Central memory CD8-positive, alpha-beta T cell (primary cell): ENCODE measurements around the gene PHF13.
"Not testable (repeated sequence)": the region's sequence is repeated elsewhere in the genome, so short reads cannot be mapped to it uniquely, and the experiment has no call there.

ENCODE experiments used
- ATAC-seq: fragments of 150-1000 bp; cut with Tn5 transposase; replicated peaks from 2 replicates; pipeline ENCODE4 v1.10.0; 2022; ENCODE audit warnings: mild to moderate bottlenecking, moderate FRiP score, moderate number of reproducible peaks; ENCODE audit not compliant: poor library complexity, severe bottlenecking; ENCODE audit errors: extremely low read depth
- DNase-seq, 2 donors: peaks; one replicate each; pipeline ENCODE4 v3.0.0; 2021; ENCODE audit warnings: low spot score in 2 of 2
- H3K27ac Mint-ChIP-seq: one replicate; pipeline ENCODE4 v1.8.0; 2022; ENCODE audit warnings: low read depth, mild to moderate bottlenecking, moderate library complexity, mixed read lengths
- H3K27me3 Mint-ChIP-seq: one replicate; pipeline ENCODE4 v1.8.0; 2022; ENCODE audit warnings: mixed read lengths
- H3K36me3 Mint-ChIP-seq: one replicate; pipeline ENCODE4 v1.8.0; 2022; ENCODE audit warnings: mild to moderate bottlenecking, moderate library complexity, mixed read lengths; ENCODE audit not compliant: insufficient read depth
- H3K4me1 Mint-ChIP-seq: one replicate; pipeline ENCODE4 v1.8.0; 2022; ENCODE audit warnings: mixed read lengths
- H3K4me3 Mint-ChIP-seq: one replicate; pipeline ENCODE4 v1.8.0; 2022; ENCODE audit warnings: mild to moderate bottlenecking, moderate library complexity, mixed read lengths
- H3K9me3 Mint-ChIP-seq: one replicate; pipeline ENCODE4 v1.8.0; 2022; ENCODE audit warnings: mixed read lengths

PHF13 gene

GRCh38 chr1:6591222-6591621, 22.3 kb upstream of the PHF13 start:
- Mint-ChIP-seq H3K27ac (peak overlapping the region; percentile 25), H3K4me3 (no peak overlapping the region), H3K4me1 (peaks cover 13% of the 10 kb centered on the region), H3K36me3 (peaks cover 30% of the 10 kb centered on the region), H3K27me3 (no peaks in the 10 kb centered on the region), H3K9me3 (no peaks in the 10 kb centered on the region)
- DNase-seq (no peak), ATAC-seq (no peak)

GRCh38 chr1:6591644-6592043, 21.9 kb upstream of the PHF13 start:
- Mint-ChIP-seq H3K27ac (peak overlapping the region; percentile 25), H3K9me3 (no peaks in the 10 kb centered on the region), H3K36me3 (peaks cover 34% of the 10 kb centered on the region), H3K4me3 (no peak overlapping the region), H3K4me1 (peaks cover 13% of the 10 kb centered on the region), H3K27me3 (no peaks in the 10 kb centered on the region)
- DNase-seq = no peak
- no peak for ATAC-seq

GRCh38 chr1:6592441-6592840, 21.1 kb upstream of the PHF13 start:
- no peak for ATAC-seq
- Mint-ChIP-seq H3K36me3 (peaks cover 38% of the 10 kb centered on the region), H3K4me1 (peaks cover 13% of the 10 kb centered on the region)

GRCh38 chr1:6592865-6593593, 20.5 kb upstream of the PHF13 start:
- DNase-seq (no peak), ATAC-seq (no peak)
- peaks cover 38% of the 10 kb centered on the region for H3K36me3 Mint-ChIP-seq
- no peaks in the 10 kb centered on the region for H3K27me3 Mint-ChIP-seq
- no peaks in the 10 kb centered on the region for H3K9me3 Mint-ChIP-seq
- H3K4me1 Mint-ChIP-seq = peaks cover 13% of the 10 kb centered on the region
- H3K27ac Mint-ChIP-seq = no peak overlapping the region
- H3K4me3 Mint-ChIP-seq = no peak overlapping the region

More at GRCh38 chr1:6592441-6592840, 21.1 kb upstream of the PHF13 start:
- Mint-ChIP-seq H3K27me3 (no peaks in the 10 kb centered on the region), H3K9me3 (no peaks in the 10 kb centered on the region), H3K27ac (no peak overlapping the region), H3K4me3 (no peak overlapping the region)
- no peak for DNase-seq

GRCh38 chr1:6593810-6594209, 19.7 kb upstream of the PHF13 start:
- DNase-seq (no peak), ATAC-seq (no peak)
- Mint-ChIP-seq H3K36me3 (peaks cover 40% of the 10 kb centered on the region), H3K4me3 (no peak overlapping the region), H3K4me1 (peaks cover 13% of the 10 kb centered on the region), H3K9me3 (no peaks in the 10 kb centered on the region), H3K27ac (no peak overlapping the region), H3K27me3 (no peaks in the 10 kb centered on the region)

GRCh38 chr1:6594977-6595740, 18.4 kb upstream of the PHF13 start:
- no peak overlapping the region for H3K4me3 Mint-ChIP-seq
- DNase-seq (no peak), ATAC-seq (no peak)
- peaks cover 25% of the 10 kb centered on the region for H3K4me1 Mint-ChIP-seq
- H3K27me3 Mint-ChIP-seq = no peaks in the 10 kb centered on the region
- H3K36me3 Mint-ChIP-seq = peaks cover 43% of the 10 kb centered on the region
- no peak overlapping the region for H3K27ac Mint-ChIP-seq
- H3K9me3 Mint-ChIP-seq = no peaks in the 10 kb centered on the region

GRCh38 chr1:6596351-6596750, 17.2 kb upstream of the PHF13 start:
- Mint-ChIP-seq H3K9me3 (no peaks in the 10 kb centered on the region), H3K27me3 (no peaks in the 10 kb centered on the region), H3K27ac (no peak overlapping the region), H3K4me1 (peaks cover 37% of the 10 kb centered on the region), H3K36me3 (peaks cover 51% of the 10 kb centered on the region), H3K4me3 (no peak overlapping the region)
- no peak for DNase-seq
- ATAC-seq = no peak

- Mint-ChIP-seq H3K9me3 (no peaks in the 10 kb centered on the region), H3K4me3 (no peak overlapping the region), H3K36me3 (peaks cover 54% of the 10 kb centered on the region), H3K4me1 (peaks cover 37% of the 10 kb centered on the region), H3K27me3 (no peaks in the 10 kb centered on the region), H3K27ac (no peak overlapping the region)
- ATAC-seq = no peak
- DNase-seq = no peak
Measured at GRCh38 chr1:6596886-6597776, 16.4 kb upstream of the PHF13 start.

- H3K36me3 Mint-ChIP-seq = peaks cover 52% of the 10 kb centered on the region
- H3K4me1 Mint-ChIP-seq = peaks cover 37% of the 10 kb centered on the region
- DNase-seq (no peak), ATAC-seq (no peak)
- no peak overlapping the region for H3K27ac Mint-ChIP-seq
- no peaks in the 10 kb centered on the region for H3K27me3 Mint-ChIP-seq
- H3K4me3 Mint-ChIP-seq = no peak overlapping the region
- no peaks in the 10 kb centered on the region for H3K9me3 Mint-ChIP-seq
Measured at GRCh38 chr1:6597777-6598131, 15.8 kb upstream of the PHF13 start.

GRCh38 chr1:6599141-6599975, 14.2 kb upstream of the PHF13 start:
- Mint-ChIP-seq H3K27ac (peak overlapping the region; percentile 93), H3K9me3 (no peaks in the 10 kb centered on the region), H3K4me3 (peak overlapping the region; percentile 97), H3K27me3 (no peaks in the 10 kb centered on the region), H3K4me1 (peaks cover 37% of the 10 kb centered on the region), H3K36me3 (peaks cover 50% of the 10 kb centered on the region)
- ATAC-seq = peak; percentile 14
- DNase-seq = no peak

GRCh38 chr1:6599991-6600390, 13.5 kb upstream of the PHF13 start:
- not testable (repeated sequence) for ATAC-seq, H3K27me3 Mint-ChIP-seq, DNase-seq, H3K9me3 Mint-ChIP-seq
- Mint-ChIP-seq H3K27ac (peak overlapping the region; percentile 93), H3K4me1 (peaks cover 36% of the 10 kb centered on the region), H3K36me3 (peaks cover 49% of the 10 kb centered on the region), H3K4me3 (peak overlapping the region; percentile 97)
